ENCODE data around the gene SLC25A47. TPM values are rescaled to one million over a fixed set of nuclear protein-coding genes. Genes with fewer than 3 reads are reported as not detected.

SLC25A47 gene
- total and polyA plus RNA-seq, 2 donors (not counting 1 experiment from before 2014, with no cell fraction given): under 0.01 TPM; not detected in 1

- no peak overlapping the region for H3K4me3 ChIP-seq (replicated peaks in 1 of 4; ENCODE audit: control extremely low read depth in 1 of 4, insufficient read depth in 1 of 4, low read depth in 3 of 4, low read length in 4 of 4)
- no peak for DNase-seq (ENCODE audit: low read depth in 2 of 2)
- H3K9ac ChIP-seq (ENCODE audit: insufficient read depth, low read length): no peak overlapping the region
- no peaks in the 10 kb centered on the region for H3K4me1 ChIP-seq (ENCODE audit: control insufficient read depth, extremely low read depth, insufficient read depth, low read length)
- no peaks in the 10 kb centered on the region for H3K9me3 ChIP-seq (ENCODE audit: control insufficient read depth, insufficient read depth, low read depth, low read length)
- no peaks in the 10 kb centered on the region for H4K20me1 ChIP-seq (ENCODE audit: control insufficient read depth, extremely low read depth, insufficient read depth, low read length)
- no peak overlapping the region for H2AFZ ChIP-seq (ENCODE audit: low read length)
- no peak overlapping the region for H3K4me2 ChIP-seq (ENCODE audit: extremely low read depth, insufficient read depth, low read length)
- no peak for TF ChIP-seq CTCF (conservative IDR thresholded peaks at IDR 0.05 in 1 of 2, IDR thresholded peaks at IDR 0.05 in 1 of 2; ENCODE audit: low read depth in 1 of 2, low read length in 2 of 2)
- TF ChIP-seq EZH2 (IDR thresholded peaks at IDR 0.05; ENCODE audit: low read length, missing control alignments): no peak
- no peak overlapping the region for H3K27ac ChIP-seq (ENCODE audit: insufficient read depth, low read length)
- peaks cover 9% of the 10 kb centered on the region for H3K36me3 ChIP-seq (ENCODE audit: control insufficient read depth, insufficient read depth, low read length)
- no peaks in the 10 kb centered on the region for H3K79me2 ChIP-seq (ENCODE audit: control insufficient read depth, insufficient read depth, low read length)
- H3K27me3 ChIP-seq (ENCODE audit: control insufficient read depth, insufficient read depth, low read length): no peaks in the 10 kb centered on the region
Measured at GRCh38 chr14:100291305-100292075, 31.6 kb upstream of the SLC25A47 start.

- Histone ChIP-seq H3K4me3 (replicated peaks in 1 of 4; ENCODE audit: control extremely low read depth in 1 of 4, insufficient read depth in 1 of 4, low read depth in 3 of 4, low read length in 4 of 4) (no peak overlapping the region), H2AFZ (ENCODE audit: low read length) (no peak overlapping the region), H3K4me2 (ENCODE audit: extremely low read depth, insufficient read depth, low read length) (no peak overlapping the region), H3K4me1 (ENCODE audit: control insufficient read depth, extremely low read depth, insufficient read depth, low read length) (peaks cover 2% of the 10 kb centered on the region), H3K79me2 (ENCODE audit: control insufficient read depth, insufficient read depth, low read length) (no peaks in the 10 kb centered on the region), H3K9me3 (ENCODE audit: control insufficient read depth, insufficient read depth, low read depth, low read length) (no peaks in the 10 kb centered on the region), H3K36me3 (ENCODE audit: control insufficient read depth, insufficient read depth, low read length) (peaks cover 9% of the 10 kb centered on the region), H3K9ac (ENCODE audit: insufficient read depth, low read length) (no peak overlapping the region), H4K20me1 (ENCODE audit: control insufficient read depth, extremely low read depth, insufficient read depth, low read length) (no peaks in the 10 kb centered on the region), H3K27ac (ENCODE audit: insufficient read depth, low read length) (no peak overlapping the region), H3K27me3 (ENCODE audit: control insufficient read depth, insufficient read depth, low read length) (no peaks in the 10 kb centered on the region)
- no peak for TF ChIP-seq CTCF (conservative IDR thresholded peaks at IDR 0.05 in 1 of 2, IDR thresholded peaks at IDR 0.05 in 1 of 2; ENCODE audit: low read depth in 1 of 2, low read length in 2 of 2)
- no peak for TF ChIP-seq EZH2 (IDR thresholded peaks at IDR 0.05; ENCODE audit: low read length, missing control alignments)
- DNase-seq (ENCODE audit: low read depth in 2 of 2): no peak
Measured at GRCh38 chr14:100292301-100292775, 30.8 kb upstream of the SLC25A47 start.

GRCh38 chr14:100292776-100293461, 30.2 kb upstream of the SLC25A47 start:
- no peak overlapping the region for H2AFZ ChIP-seq (ENCODE audit: low read length)
- H3K79me2 ChIP-seq (ENCODE audit: control insufficient read depth, insufficient read depth, low read length): no peaks in the 10 kb centered on the region
- no peak for TF ChIP-seq CTCF (conservative IDR thresholded peaks at IDR 0.05 in 1 of 2, IDR thresholded peaks at IDR 0.05 in 1 of 2; ENCODE audit: low read depth in 1 of 2, low read length in 2 of 2)
- H3K9me3 ChIP-seq (ENCODE audit: control insufficient read depth, insufficient read depth, low read depth, low read length): no peaks in the 10 kb centered on the region
- H3K4me1 ChIP-seq (ENCODE audit: control insufficient read depth, extremely low read depth, insufficient read depth, low read length): peaks cover 6% of the 10 kb centered on the region
- DNase-seq (ENCODE audit: low read depth in 2 of 2): no peak
- H3K4me2 ChIP-seq (ENCODE audit: extremely low read depth, insufficient read depth, low read length): no peak overlapping the region
- H4K20me1 ChIP-seq (ENCODE audit: control insufficient read depth, extremely low read depth, insufficient read depth, low read length): no peaks in the 10 kb centered on the region
- no peaks in the 10 kb centered on the region for H3K27me3 ChIP-seq (ENCODE audit: control insufficient read depth, insufficient read depth, low read length)
- peaks cover 9% of the 10 kb centered on the region for H3K36me3 ChIP-seq (ENCODE audit: control insufficient read depth, insufficient read depth, low read length)
- H3K9ac ChIP-seq (ENCODE audit: insufficient read depth, low read length): no peak overlapping the region
- H3K27ac ChIP-seq (ENCODE audit: insufficient read depth, low read length): no peak overlapping the region
- H3K4me3 ChIP-seq (replicated peaks in 1 of 4; ENCODE audit: control extremely low read depth in 1 of 4, insufficient read depth in 1 of 4, low read depth in 3 of 4, low read length in 4 of 4): no peak overlapping the region
